ENCODE data around the gene LCN15.

DNA sequence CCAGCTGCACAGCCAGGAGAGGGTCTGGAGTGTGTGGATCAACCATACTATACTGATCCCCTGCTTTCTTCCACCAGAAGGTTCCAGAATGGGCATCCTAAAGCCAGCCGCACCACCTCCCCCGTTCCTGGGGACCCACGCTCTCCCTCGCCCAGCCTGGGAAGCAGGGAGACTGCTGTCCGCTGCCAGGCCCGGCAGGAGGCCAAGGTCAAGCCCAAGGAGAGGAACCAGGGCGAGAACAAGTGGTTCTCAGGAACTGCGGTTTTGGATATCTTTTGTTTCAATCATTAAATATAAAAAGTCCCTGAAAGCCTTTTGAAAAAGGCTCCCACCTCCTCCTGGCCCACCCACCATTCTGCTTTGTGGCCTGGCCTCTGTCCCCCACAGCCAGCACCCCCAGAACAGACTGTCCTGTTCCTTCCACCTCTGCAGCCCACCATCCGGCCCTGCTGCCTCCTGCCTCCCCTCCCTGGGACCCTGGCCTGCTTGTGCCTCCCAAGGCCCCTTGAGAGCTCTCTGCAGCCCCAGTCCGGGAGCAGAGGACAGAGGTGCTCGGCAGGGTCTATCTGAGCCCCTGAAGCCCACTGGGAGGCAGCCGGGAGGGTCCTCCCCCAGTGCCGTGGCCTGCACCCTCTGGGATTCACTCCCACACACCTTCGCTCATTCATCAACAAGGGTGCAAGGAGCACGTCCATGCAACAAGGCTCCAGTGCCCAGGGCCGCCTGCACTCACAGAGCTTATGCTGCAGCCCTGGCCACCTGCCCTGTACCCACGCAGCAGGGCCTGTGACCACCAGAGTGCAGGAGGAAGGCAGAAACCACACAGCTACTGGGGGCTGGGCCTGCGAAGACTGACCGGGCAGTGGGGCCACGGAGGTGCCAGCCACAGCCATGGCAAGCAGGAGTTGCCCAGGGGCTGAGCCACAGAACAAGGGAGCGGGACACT is 15.4 kb downstream of the LCN15 start:
- no peak for TF ChIP-seq YY1 (IDR thresholded peaks at IDR 0.05; ENCODE audit: insufficient read depth, insufficient read length)
- TF ChIP-seq ZNF274 (IDR thresholded peaks at IDR 0.05; ENCODE audit: low read depth, low read length) = no peak

Measured in NT2/D1 (cell line).